ENCODE results near the gene ZSCAN5A. TPM values are rescaled to one million over a fixed set of nuclear protein-coding genes. Genes with fewer than 3 reads are reported as not detected.

ZSCAN5A gene
- total and polyA plus RNA-seq, 2 of the 13 experiments (the other 11 are each of a cell fraction or from before 2014, with no cell fraction given), result 9.5 to 17.8 TPM

- no peak for TF ChIP-seq ONECUT2 (CRISPR knock-in tag; IDR thresholded peaks at IDR 0.05)
- no peak for TF ChIP-seq ZNF550 (CRISPR knock-in tag; IDR thresholded peaks at IDR 0.05; ENCODE audit: borderline replicate concordance)
- TF ChIP-seq ZBTB33 (CRISPR knock-in tag; IDR thresholded peaks at IDR 0.05), result no peak
These were observed 22.8 kb downstream of the ZSCAN5A start (continued) for GRCh38 chr19:56291867-56292266.

GRCh38 chr19:56290104-56290503, 24.5 kb downstream of the ZSCAN5A start:
- no peak for ATAC-seq
- Histone ChIP-seq H3K36me3 (replicated peaks in 1 of 2; ENCODE audit: control insufficient read depth in 1 of 2, insufficient read depth in 2 of 2, low read length in 2 of 2) (peaks cover 9 to 15% of the 10 kb centered on the region in 2 experiments; a peak in 3 of 5 replicates), H3K4me1 (ENCODE audit: insufficient read depth, low read length) (no peaks in the 10 kb centered on the region), H2AFZ (ENCODE audit: low read length) (no peak overlapping the region), H3K9me3 (ENCODE audit: low read length) (no peaks in the 10 kb centered on the region), H3K27me3 (ENCODE audit: control insufficient read depth in 1 of 2, insufficient read depth in 2 of 2, low read length in 2 of 2) (no peaks in the 10 kb centered on the region), H3K79me2 (ENCODE audit: insufficient read depth, low read length) (no peaks in the 10 kb centered on the region), H3K27ac (ENCODE audit: extremely low read length, insufficient read depth, low read length) (no peak overlapping the region), H3K9ac (ENCODE audit: insufficient read depth, low read depth, low read length) (no peak overlapping the region), H4K20me1 (ENCODE audit: insufficient read depth, low read length) (no peaks in the 10 kb centered on the region), H3K4me2 (ENCODE audit: low read depth, low read length) (no peak overlapping the region), H3K4me3 (replicated peaks in 1 of 3; ENCODE audit: insufficient read depth in 1 of 3, low read depth in 2 of 3, low read length in 3 of 3) (no peak overlapping the region)
- intact Hi-C loops (cut with micrococcal nuclease; ENCODE audit: unreplicated experiment), result no loop called here
- DNase-seq (ENCODE audit: low spot score), result no peak
- no peak for FAIRE-seq
- ChIA-PET CTCF (ENCODE audit: low intra/inter-chr PET ratio, low total read pairs) (no interaction called here), POLR2A (interaction anchor here (0.6 kb wide), 1 partner anchor 8 kb away, joined by 4 read pairs; no protein-coding TSS in a partner anchor)
- in situ Hi-C loops (cut with HindIII; ENCODE audit: extremely low pct_ligation_motif_present, low pct_unique_long_range_greater_than_20kb), result no loop called here
- no TSS peak for BruUV-seq (replicated peaks)
- TF ChIP-seq HNRNPH1 (optimal IDR thresholded peaks at IDR 0.05; ENCODE audit: low read depth, low read length) (no peak), MNT (IDR thresholded peaks at IDR 0.05) (no peak), CSRNP2 (CRISPR knock-in tag; conservative IDR thresholded peaks at IDR 0.05; ENCODE audit: low read depth) (no peak), SRSF1 (optimal IDR thresholded peaks at IDR 0.05; ENCODE audit: low read depth, low read length) (no peak), THAP11 (CRISPR knock-in tag; IDR thresholded peaks at IDR 0.05) (no peak), CEBPZ (IDR thresholded peaks at IDR 0.05; ENCODE audit: low read length) (no peak), MXD3 (CRISPR knock-in tag; IDR thresholded peaks at IDR 0.05) (no peak), ZFP41 (CRISPR knock-in tag; IDR thresholded peaks at IDR 0.05; ENCODE audit: borderline replicate concordance) (no peak), FOXA1 (IDR thresholded peaks at IDR 0.05) (no peak), FOXA1 (CRISPR knock-in tag; IDR thresholded peaks at IDR 0.05) (no peak), ZNF501 (CRISPR knock-in tag; IDR thresholded peaks at IDR 0.05) (no peak), GTF2F1 (IDR thresholded peaks at IDR 0.05; ENCODE audit: low read length) (no peak)

Data from HepG2 (cell line).